Measurements from ENCODE around the gene KIF26A. TPM values are rescaled to one million over a fixed set of nuclear protein-coding genes. Genes with fewer than 3 reads are reported as not detected.

KIF26A gene
- total RNA-seq, 4 donors from 2014 or later, result 0.53 to 5.8 (median 1.6) TPM

GRCh38 chr14:104200591-104200990, 62.2 kb downstream of the KIF26A start:
- TF ChIP-seq POLR2A (IDR thresholded peaks at IDR 0.05), result no peak
- no peak for TF ChIP-seq CTCF (IDR thresholded peaks at IDR 0.05)
- DNase-seq, result no peak
- Histone ChIP-seq H3K4me3 (no peak overlapping the region), H3K27ac (no peak overlapping the region), H3K9me3 (no peaks in the 10 kb centered on the region), H3K27me3 (no peaks in the 10 kb centered on the region), H3K36me3 (no peaks in the 10 kb centered on the region), H3K4me1 (no peaks in the 10 kb centered on the region)

- Histone ChIP-seq H3K27ac (no peak overlapping the region), H3K9me3 (no peaks in the 10 kb centered on the region), H3K27me3 (no peaks in the 10 kb centered on the region), H3K36me3 (no peaks in the 10 kb centered on the region), H3K4me1 (no peaks in the 10 kb centered on the region), H3K4me3 (no peak overlapping the region)
- TF ChIP-seq CTCF (IDR thresholded peaks at IDR 0.05), result no peak
- TF ChIP-seq POLR2A (IDR thresholded peaks at IDR 0.05), result no peak
- no peak for DNase-seq
These were observed 62.7 kb downstream of the KIF26A start for GRCh38 chr14:104201063-104201462.

GRCh38 chr14:104201496-104201895, 63.1 kb downstream of the KIF26A start:
- no peak for TF ChIP-seq CTCF (IDR thresholded peaks at IDR 0.05)
- no peak for TF ChIP-seq POLR2A (IDR thresholded peaks at IDR 0.05)
- Histone ChIP-seq H3K9me3 (no peaks in the 10 kb centered on the region), H3K27ac (no peak overlapping the region), H3K27me3 (no peaks in the 10 kb centered on the region), H3K36me3 (no peaks in the 10 kb centered on the region), H3K4me1 (no peaks in the 10 kb centered on the region), H3K4me3 (no peak overlapping the region)
- no peak for DNase-seq

GRCh38 chr14:104202259-104203070, 64.1 kb downstream of the KIF26A start:
- H3K27ac ChIP-seq, result no peak overlapping the region
- TF ChIP-seq POLR2A (IDR thresholded peaks at IDR 0.05), result no peak
- TF ChIP-seq CTCF (IDR thresholded peaks at IDR 0.05), result no peak

GRCh38 chr14:104203071-104203425, 64.7 kb downstream of the KIF26A start:
- Histone ChIP-seq H3K27me3 (no peaks in the 10 kb centered on the region), H3K27ac (no peak overlapping the region), H3K4me3 (no peak overlapping the region), H3K36me3 (no peaks in the 10 kb centered on the region), H3K4me1 (no peaks in the 10 kb centered on the region), H3K9me3 (no peaks in the 10 kb centered on the region)
- DNase-seq, result no peak
- TF ChIP-seq CTCF (IDR thresholded peaks at IDR 0.05) (no peak), POLR2A (IDR thresholded peaks at IDR 0.05) (no peak)

More at GRCh38 chr14:104202259-104203070, 64.1 kb downstream of the KIF26A start:
- Histone ChIP-seq H3K9me3 (no peaks in the 10 kb centered on the region), H3K4me1 (no peaks in the 10 kb centered on the region), H3K27me3 (no peaks in the 10 kb centered on the region), H3K4me3 (no peak overlapping the region), H3K36me3 (no peaks in the 10 kb centered on the region)
- DNase-seq, result no peak
